ENCODE data around the gene VPS13C. TPM values are rescaled to one million over a fixed set of nuclear protein-coding genes. Genes with fewer than 3 reads are reported as not detected.

Gene VPS13C
- 142 and 143 TPM in 2 replicates for total RNA-seq

DNA sequence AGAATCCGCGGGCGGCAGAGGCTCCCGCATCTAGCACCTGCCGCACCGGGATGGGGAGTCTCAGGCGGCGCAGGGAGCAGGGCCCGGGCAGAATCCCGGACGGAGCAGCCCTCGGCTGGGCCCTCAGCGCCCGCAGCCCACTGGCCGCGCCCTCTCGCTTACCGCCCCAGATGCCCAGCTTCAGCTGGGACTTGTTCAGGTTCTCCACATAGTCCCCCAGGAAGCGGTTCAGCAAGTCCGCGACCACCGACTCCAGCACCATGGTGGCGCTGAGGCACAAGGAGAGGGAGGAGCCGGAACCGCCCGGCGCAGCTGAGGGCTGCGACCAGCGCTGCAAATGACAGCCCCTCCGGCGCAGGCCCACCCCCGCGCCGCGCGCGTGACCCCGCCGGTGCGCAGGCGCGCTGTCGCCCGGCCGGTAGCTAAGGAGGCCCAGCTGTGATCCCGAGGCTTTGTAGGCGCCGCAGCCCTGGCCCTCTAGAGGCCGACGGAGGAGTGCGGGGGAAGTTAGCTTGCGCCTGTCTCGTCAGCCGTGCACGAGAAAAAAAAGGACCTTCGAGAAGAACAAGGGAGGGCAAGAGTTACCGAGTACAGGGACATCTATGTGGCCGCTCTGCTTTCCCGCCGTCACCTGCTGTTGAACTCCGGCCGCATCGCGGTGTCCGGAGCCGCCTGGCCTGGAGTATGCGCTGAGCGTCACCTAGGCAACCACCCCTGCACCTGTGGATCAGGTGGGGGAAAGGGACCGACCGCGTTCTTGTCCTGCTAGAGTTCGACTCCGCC is at the start of gene VPS13C:
Gene VPS13C (minus strand): TSS at position 335 of the 783 bp plus-strand sequence. CDS start 73 bp downstream, at position 262.

DNA sequence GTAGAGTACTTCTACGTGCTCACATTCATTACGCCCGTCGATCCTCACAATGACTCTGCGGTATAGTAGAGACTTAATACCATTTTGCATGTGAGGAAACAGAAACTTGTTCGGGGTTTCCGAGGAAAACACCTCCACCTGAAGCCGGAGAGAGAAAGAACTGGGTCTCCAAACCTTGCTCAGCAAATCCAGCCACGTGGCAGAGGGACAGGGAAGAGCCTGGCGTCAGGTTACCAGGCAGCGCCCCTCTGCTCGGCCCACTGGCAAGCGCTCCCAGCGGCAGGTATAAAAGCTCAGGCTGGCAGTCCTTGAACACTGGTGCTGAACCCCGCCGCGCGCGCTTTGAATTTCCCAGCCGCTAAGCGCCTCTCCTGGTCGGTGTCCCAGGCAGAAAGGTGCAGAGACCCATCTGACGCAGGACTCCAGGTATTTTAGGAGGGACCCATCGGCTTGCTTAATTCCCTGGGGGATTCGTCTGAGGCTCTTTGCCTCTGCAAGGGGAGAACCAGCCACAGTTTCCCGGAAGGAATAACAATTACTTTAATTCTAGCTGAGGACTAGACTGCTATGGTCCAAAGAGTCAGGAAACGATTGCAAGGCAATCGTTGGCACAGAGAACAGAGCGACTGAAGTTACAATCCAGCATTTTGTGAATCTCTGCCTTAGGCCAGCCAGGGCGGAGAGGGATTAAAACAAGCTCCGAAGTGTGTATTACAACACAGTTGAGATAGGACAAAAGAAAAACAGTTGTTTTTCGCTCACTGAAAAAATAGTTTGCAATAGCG is 6.6 kb upstream of the VPS13C start, which contains the start of gene C2CD4A:
Gene C2CD4A (plus strand): TSS at position 315 of the 785 bp plus-strand sequence. CDS start 637 bp downstream, outside the sequence.

Other genes with a start within 250 kb of the VPS13C start
- gene C2CD4A, start 6.5 kb upstream of the VPS13C start, total RNA-seq = 1.4 and 2.3 TPM in 2 replicates
- 15.6 and 20.8 TPM in 2 replicates for gene C2CD4B, start 104.8 kb upstream of the VPS13C start, total RNA-seq

Measured in dermis lymphatic vessel endothelial cell (primary cell).